Parathyroid adenoma (tissue), 2 donors: ENCODE measurements around the gene RASA2.
"Not testable (repeated sequence)": the region's sequence is repeated elsewhere in the genome, so short reads cannot be mapped to it uniquely, and the experiment has no call there.

ENCODE experiments used
- H2AFZ ChIP-seq: fragments of 300-600 bp; sonication (generic); one replicate; pipeline ENCODE4 v1.7.0; 2017; ENCODE audit warnings: antibody characterized with exemption, mild to moderate bottlenecking
- H3K27ac ChIP-seq: fragments of 300-600 bp; sonication (generic); one replicate; pipeline ENCODE4 v1.7.0; 2017
- H3K27me3 ChIP-seq: fragments of 300-600 bp; sonication (generic); one replicate; pipeline ENCODE4 v1.7.0; 2017; ENCODE audit warnings: low read length; ENCODE audit not compliant: control insufficient read depth, insufficient read depth
- H3K36me3 ChIP-seq: fragments of 300-600 bp; sonication (generic); one replicate; pipeline ENCODE4 v1.7.0; 2017; ENCODE audit warnings: low read length; ENCODE audit not compliant: control insufficient read depth, insufficient read depth
- H3K4me1 ChIP-seq: fragments of 300-600 bp; sonication (generic); one replicate; pipeline ENCODE4 v1.7.0; 2017; ENCODE audit warnings: control low read depth
- H3K4me2 ChIP-seq: fragments of 300-600 bp; sonication (generic); one replicate; pipeline ENCODE4 v1.7.0; 2017; ENCODE audit warnings: low read length
- H3K4me3 ChIP-seq: fragments of 300-600 bp; sonication (generic); one replicate; pipeline ENCODE4 v1.7.0; 2017; ENCODE audit warnings: low read depth, low read length
- H3K79me2 ChIP-seq: fragments of 300-600 bp; sonication (generic); one replicate; pipeline ENCODE4 v1.7.0; 2017; ENCODE audit warnings: control low read depth
- H3K9ac ChIP-seq: fragments of 300-600 bp; sonication (generic); one replicate; pipeline ENCODE4 v1.7.0; 2017; ENCODE audit warnings: mild to moderate bottlenecking
- H3K9me3 ChIP-seq: fragments of 300-600 bp; sonication (generic); one replicate; pipeline ENCODE4 v1.7.0; 2017; ENCODE audit warnings: low read length; ENCODE audit not compliant: control insufficient read depth
- CTCF ChIP-seq: fragments of 300-600 bp; sonication (generic); IDR thresholded peaks from one replicate; pipeline ENCODE4 v1.7.0; 2017; ENCODE audit warnings: antibody characterized with exemption, mild to moderate bottlenecking
- donor health status: primary hyperparathyroidism.

Gene RASA2

DNA sequence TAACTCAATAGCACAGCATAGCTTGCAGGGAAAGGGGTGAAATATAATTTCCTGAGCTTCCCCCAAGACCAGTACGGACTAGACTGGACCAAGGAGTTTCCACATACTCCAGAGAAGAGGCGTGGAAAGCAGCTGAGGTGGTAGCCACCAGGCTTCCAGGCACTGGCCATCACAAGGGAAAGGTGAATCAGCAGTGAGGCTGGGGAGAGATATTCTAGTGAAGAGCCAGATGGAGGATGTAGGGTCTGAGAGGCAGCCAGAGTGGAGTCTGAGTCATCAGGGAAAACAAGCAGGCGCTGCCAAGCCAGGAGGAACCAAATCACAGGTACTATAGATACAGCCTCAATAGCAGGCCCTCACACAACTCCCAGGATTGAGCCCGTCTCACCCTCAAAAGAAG is 9.6 kb upstream of the RASA2 start:
- Histone ChIP-seq H3K27ac (no peak overlapping the region), H2AFZ (no peak overlapping the region)

DNA sequence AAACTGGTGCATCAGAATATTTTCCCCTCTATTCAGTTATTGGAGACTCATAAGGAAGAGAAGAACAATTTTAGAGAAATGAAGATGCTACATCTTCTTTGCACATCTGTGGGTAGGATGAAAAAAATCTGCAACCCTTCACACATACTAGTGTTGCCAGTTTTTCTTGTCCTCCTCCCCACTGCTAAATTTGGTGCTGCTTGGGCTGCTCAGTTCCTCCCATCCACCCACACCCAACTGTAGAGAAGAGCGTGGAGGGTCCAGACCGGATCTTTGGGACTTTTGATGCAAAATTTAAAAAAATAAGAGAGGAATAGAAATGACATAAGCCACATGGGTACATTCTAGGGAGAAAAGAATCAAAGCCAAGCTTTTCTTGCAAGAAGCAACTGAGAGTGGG is 8.7 kb upstream of the RASA2 start:
- Histone ChIP-seq H3K79me2 (no peaks in the 10 kb centered on the region), H3K9me3 (no peaks in the 10 kb centered on the region), H3K4me3 (no peak overlapping the region), H3K4me2 (no peak overlapping the region), H2AFZ (no peak overlapping the region), H3K36me3 (no peaks in the 10 kb centered on the region), H3K4me1 (no peaks in the 10 kb centered on the region), H3K27ac (no peak overlapping the region), H3K27me3 (no peaks in the 10 kb centered on the region), H3K9ac (no peak overlapping the region)
- TF ChIP-seq CTCF, result no peak

More for the DNA sequence above, 9.6 kb upstream of the RASA2 start:
- no peak for TF ChIP-seq CTCF
- no peak overlapping the region for H3K4me3 ChIP-seq
- H3K9ac ChIP-seq, result no peak overlapping the region
- no peaks in the 10 kb centered on the region for H3K79me2 ChIP-seq
- H3K27me3 ChIP-seq, result no peaks in the 10 kb centered on the region
- no peak overlapping the region for H3K4me2 ChIP-seq
- no peaks in the 10 kb centered on the region for H3K4me1 ChIP-seq
- no peaks in the 10 kb centered on the region for H3K36me3 ChIP-seq
- no peaks in the 10 kb centered on the region for H3K9me3 ChIP-seq

DNA sequence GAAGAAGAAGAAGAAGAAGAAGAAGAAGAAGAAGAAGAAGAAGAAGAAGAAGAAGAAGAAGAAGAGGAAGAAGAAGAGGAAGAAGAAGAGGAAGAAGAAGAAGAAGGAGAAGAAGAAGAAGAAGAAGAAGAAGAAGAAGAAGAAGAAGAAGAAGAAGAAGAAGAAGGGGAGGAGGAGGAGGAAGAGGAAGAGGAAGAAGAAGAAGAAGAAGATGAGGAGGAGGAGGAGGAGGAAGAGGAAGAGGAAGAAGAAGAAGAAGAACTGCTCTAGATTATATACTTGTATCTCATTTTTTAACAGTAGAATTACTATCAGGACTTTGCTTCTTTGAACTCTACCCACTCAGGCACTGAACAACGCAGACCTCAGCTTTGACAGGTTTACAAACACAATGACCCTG is 8.0 kb upstream of the RASA2 start:
- H3K9ac ChIP-seq, H3K27ac ChIP-seq: not testable (repeated sequence)

GRCh38 chr3:141482245-141482922 is 4.4 kb upstream of the RASA2 start:
- no peak overlapping the region for H2AFZ ChIP-seq
- H3K27ac ChIP-seq, result no peak overlapping the region
- no peak overlapping the region for H3K9ac ChIP-seq
- H3K79me2 ChIP-seq, result no peaks in the 10 kb centered on the region
- no peak overlapping the region for H3K4me3 ChIP-seq
- no peaks in the 10 kb centered on the region for H3K27me3 ChIP-seq
- no peak overlapping the region for H3K4me2 ChIP-seq
- no peaks in the 10 kb centered on the region for H3K4me1 ChIP-seq
- H3K36me3 ChIP-seq, result no peaks in the 10 kb centered on the region
- no peak for TF ChIP-seq CTCF
- no peaks in the 10 kb centered on the region for H3K9me3 ChIP-seq

More for the DNA sequence above, 8.0 kb upstream of the RASA2 start:
- H3K79me2 ChIP-seq, H2AFZ ChIP-seq, H3K4me3 ChIP-seq, H3K4me2 ChIP-seq, H3K27me3 ChIP-seq, H3K4me1 ChIP-seq, H3K36me3 ChIP-seq, H3K9me3 ChIP-seq: not testable (repeated sequence)

DNA sequence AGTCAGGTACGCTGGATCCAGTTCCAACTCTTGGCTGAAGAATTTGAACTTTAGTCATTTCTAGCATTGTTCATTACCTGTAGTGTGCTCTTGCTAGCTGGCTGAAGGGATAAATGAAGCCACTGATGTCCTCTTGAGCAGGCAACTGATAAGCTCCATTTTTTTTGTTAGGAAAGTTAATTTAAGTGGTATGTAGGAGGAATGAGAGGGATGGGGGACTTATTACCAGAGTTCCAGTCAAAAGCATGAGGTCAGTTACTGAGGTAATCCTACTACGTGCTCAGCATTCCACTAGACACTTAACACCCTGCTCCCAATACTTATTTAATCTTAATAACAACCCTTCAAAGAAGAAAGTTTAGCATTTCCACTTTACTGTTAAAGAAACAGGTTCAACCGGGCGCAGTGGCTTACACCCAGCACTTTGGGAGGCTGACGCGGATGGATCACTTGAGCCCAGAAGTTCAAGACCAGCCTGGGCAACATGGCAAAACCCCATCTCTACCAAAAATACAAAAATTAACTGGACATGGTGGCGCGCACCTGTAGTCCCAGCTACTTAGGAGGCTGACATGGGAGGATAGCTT is 2.0 kb upstream of the RASA2 start:
- H3K27ac ChIP-seq, result no peak overlapping the region
- no peak overlapping the region for H2AFZ ChIP-seq
- no peak for TF ChIP-seq CTCF
- no peaks in the 10 kb centered on the region for H3K27me3 ChIP-seq
- no peak overlapping the region for H3K4me2 ChIP-seq
- H3K36me3 ChIP-seq, result no peaks in the 10 kb centered on the region
- no peak overlapping the region for H3K4me3 ChIP-seq
- no peaks in the 10 kb centered on the region for H3K9me3 ChIP-seq
- H3K9ac ChIP-seq, result no peak overlapping the region
- H3K79me2 ChIP-seq, result peaks cover 13% of the 10 kb centered on the region
- H3K4me1 ChIP-seq, result no peaks in the 10 kb centered on the region
